HepG2 (cell line): ENCODE data around the gene PSMB3. TPM values are rescaled to one million over a fixed set of nuclear protein-coding genes. Genes with fewer than 3 reads are reported as not detected.

Experiments used
- GTF3A ChIP-seq: sonication (generic); formaldehyde crosslinking; conservative IDR thresholded peaks from 2 replicates; pipeline ENCODE4 v1.4.0; 2020; ENCODE audit warnings: mild to moderate bottlenecking, missing genetic modification reagents
- KAT7 ChIP-seq: IDR thresholded peaks from 2 replicates; pipeline ENCODE4 v1.6.1; 2018; ENCODE audit warnings: borderline replicate concordance, missing compliant biosample characterization
- KDM5B ChIP-seq: sonication (generic); formaldehyde crosslinking; IDR thresholded peaks from 2 replicates; pipeline ENCODE4 v1.4.0; 2020; ENCODE audit warnings: missing genetic modification reagents, mild to moderate bottlenecking, borderline replicate concordance
- MYC ChIP-seq: sonication (generic); formaldehyde crosslinking; IDR thresholded peaks from 2 replicates; pipeline ENCODE4 v1.9.0; 2021; ENCODE audit warnings: missing genetic modification reagents, borderline replicate concordance
- NFATC3 ChIP-seq: sonication (generic); formaldehyde crosslinking; IDR thresholded peaks from 2 replicates; pipeline ENCODE4 v1.5.1; 2020; ENCODE audit warnings: mild to moderate bottlenecking, missing genetic modification reagents
- PCBP2 ChIP-seq: fragments of 200-400 bp; formaldehyde crosslinking; optimal IDR thresholded peaks from 2 replicates; pipeline ENCODE3; 2018; ENCODE audit warnings: low read length, low read depth; ENCODE audit not compliant: poor library complexity, severe bottlenecking
- RCOR2 ChIP-seq: IDR thresholded peaks from 2 replicates; pipeline ENCODE4 v1.6.1; 2016; ENCODE audit warnings: missing biosample characterization, missing genetic modification reagents
- SP2 ChIP-seq: sonication (generic); formaldehyde crosslinking; IDR thresholded peaks from 2 replicates; pipeline ENCODE4 v1.5.1; 2020; ENCODE audit warnings: mild to moderate bottlenecking, missing genetic modification reagents
- STAT5B ChIP-seq: sonication (generic); formaldehyde crosslinking; IDR thresholded peaks from 2 replicates; pipeline ENCODE4 v1.4.0; 2020; ENCODE audit warnings: missing genetic modification reagents
- ZNF20 ChIP-seq: sonication (generic); formaldehyde crosslinking; IDR thresholded peaks from 2 replicates; pipeline ENCODE4 v1.4.0; 2020; ENCODE audit warnings: mild to moderate bottlenecking, moderate library complexity, missing genetic modification reagents
- ZNF607 ChIP-seq: sonication (generic); formaldehyde crosslinking; IDR thresholded peaks from 2 replicates; pipeline ENCODE4 v1.5.1; 2020; ENCODE audit warnings: missing genetic modification reagents, mild to moderate bottlenecking, borderline replicate concordance
- ZNF678 ChIP-seq: sonication (generic); formaldehyde crosslinking; IDR thresholded peaks from 2 replicates; pipeline ENCODE4 v1.4.0; 2020; ENCODE audit warnings: mild to moderate bottlenecking, missing genetic modification reagents
- ZNF781 ChIP-seq: sonication (generic); formaldehyde crosslinking; IDR thresholded peaks from 2 replicates; pipeline ENCODE4 v1.5.1; 2020; ENCODE audit warnings: borderline replicate concordance, mild to moderate bottlenecking, missing genetic modification reagents; ENCODE audit errors: not compliant biosample characterization
- polyA plus RNA-seq, 8 experiments: library from polyadenylated mRNA; depleted of rRNA in 3 of 8; stranded (reverse) in 7 of 8; unstranded in 1 of 8; fragments of >200 nt; fragmentation: Illumina TruSeq in 4 of 8; extraction: Trizol in 4 of 8; gene quantifications; 2 replicates each; pipeline versions ENCODE4 v1.2.1 to v1.2.3, GENCODE V29; 2011 to 2016; ENCODE audit warnings: low read depth in 4 of 8, missing spikeins in 1 of 8, mixed read lengths in 1 of 8; ENCODE audit not compliant: insufficient read depth in 1 of 8
- total RNA-seq, 5 experiments: library from RNA; depleted of rRNA; stranded (reverse); fragments of >200 nt; fragmentation: Illumina TruSeq; extraction: Trizol; gene quantifications; 2 replicates each; pipeline ENCODE4 v1.2.3, GENCODE V29; 2016; ENCODE audit warnings: low read depth in 1 of 5
- TF ChIP-seq, protein P1 (sequence below): sonication (generic); formaldehyde crosslinking; IDR thresholded peaks from 2 replicates; pipeline ENCODE4 v1.8.1; 2022; ENCODE audit warnings: low read depth, mild to moderate bottlenecking, missing genetic modification reagents
- TF ChIP-seq, protein P2 (sequence below): sonication (generic); formaldehyde crosslinking; IDR thresholded peaks from 2 replicates; pipeline ENCODE4 v1.4.0; 2020; ENCODE audit warnings: missing genetic modification reagents
- TF ChIP-seq, protein P3 (sequence below): sonication (generic); formaldehyde crosslinking; IDR thresholded peaks from 2 replicates; pipeline ENCODE4 v1.5.0; 2020; ENCODE audit warnings: missing genetic modification reagents

Gene PSMB3
- total and polyA plus RNA-seq, 2 of the 13 experiments (the other 11 are each of a cell fraction or from before 2014, with no cell fraction given): 366 to 517 TPM

GRCh38 chr17:38750312-38751121 is 2.0 kb upstream of the PSMB3 start (continued):
- TF ChIP-seq, protein P1, sequence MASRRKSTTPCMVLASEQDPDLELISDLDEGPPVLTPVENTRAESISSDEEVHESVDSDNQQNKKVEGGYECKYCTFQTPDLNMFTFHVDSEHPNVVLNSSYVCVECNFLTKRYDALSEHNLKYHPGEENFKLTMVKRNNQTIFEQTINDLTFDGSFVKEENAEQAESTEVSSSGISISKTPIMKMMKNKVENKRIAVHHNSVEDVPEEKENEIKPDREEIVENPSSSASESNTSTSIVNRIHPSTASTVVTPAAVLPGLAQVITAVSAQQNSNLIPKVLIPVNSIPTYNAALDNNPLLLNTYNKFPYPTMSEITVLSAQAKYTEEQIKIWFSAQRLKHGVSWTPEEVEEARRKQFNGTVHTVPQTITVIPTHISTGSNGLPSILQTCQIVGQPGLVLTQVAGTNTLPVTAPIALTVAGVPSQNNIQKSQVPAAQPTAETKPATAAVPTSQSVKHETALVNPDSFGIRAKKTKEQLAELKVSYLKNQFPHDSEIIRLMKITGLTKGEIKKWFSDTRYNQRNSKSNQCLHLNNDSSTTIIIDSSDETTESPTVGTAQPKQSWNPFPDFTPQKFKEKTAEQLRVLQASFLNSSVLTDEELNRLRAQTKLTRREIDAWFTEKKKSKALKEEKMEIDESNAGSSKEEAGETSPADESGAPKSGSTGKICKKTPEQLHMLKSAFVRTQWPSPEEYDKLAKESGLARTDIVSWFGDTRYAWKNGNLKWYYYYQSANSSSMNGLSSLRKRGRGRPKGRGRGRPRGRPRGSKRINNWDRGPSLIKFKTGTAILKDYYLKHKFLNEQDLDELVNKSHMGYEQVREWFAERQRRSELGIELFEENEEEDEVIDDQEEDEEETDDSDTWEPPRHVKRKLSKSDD (CRISPR knock-in tag): no peak
- TF ChIP-seq KAT7: no peak
- TF ChIP-seq RCOR2: no peak
- TF ChIP-seq, protein P2, sequence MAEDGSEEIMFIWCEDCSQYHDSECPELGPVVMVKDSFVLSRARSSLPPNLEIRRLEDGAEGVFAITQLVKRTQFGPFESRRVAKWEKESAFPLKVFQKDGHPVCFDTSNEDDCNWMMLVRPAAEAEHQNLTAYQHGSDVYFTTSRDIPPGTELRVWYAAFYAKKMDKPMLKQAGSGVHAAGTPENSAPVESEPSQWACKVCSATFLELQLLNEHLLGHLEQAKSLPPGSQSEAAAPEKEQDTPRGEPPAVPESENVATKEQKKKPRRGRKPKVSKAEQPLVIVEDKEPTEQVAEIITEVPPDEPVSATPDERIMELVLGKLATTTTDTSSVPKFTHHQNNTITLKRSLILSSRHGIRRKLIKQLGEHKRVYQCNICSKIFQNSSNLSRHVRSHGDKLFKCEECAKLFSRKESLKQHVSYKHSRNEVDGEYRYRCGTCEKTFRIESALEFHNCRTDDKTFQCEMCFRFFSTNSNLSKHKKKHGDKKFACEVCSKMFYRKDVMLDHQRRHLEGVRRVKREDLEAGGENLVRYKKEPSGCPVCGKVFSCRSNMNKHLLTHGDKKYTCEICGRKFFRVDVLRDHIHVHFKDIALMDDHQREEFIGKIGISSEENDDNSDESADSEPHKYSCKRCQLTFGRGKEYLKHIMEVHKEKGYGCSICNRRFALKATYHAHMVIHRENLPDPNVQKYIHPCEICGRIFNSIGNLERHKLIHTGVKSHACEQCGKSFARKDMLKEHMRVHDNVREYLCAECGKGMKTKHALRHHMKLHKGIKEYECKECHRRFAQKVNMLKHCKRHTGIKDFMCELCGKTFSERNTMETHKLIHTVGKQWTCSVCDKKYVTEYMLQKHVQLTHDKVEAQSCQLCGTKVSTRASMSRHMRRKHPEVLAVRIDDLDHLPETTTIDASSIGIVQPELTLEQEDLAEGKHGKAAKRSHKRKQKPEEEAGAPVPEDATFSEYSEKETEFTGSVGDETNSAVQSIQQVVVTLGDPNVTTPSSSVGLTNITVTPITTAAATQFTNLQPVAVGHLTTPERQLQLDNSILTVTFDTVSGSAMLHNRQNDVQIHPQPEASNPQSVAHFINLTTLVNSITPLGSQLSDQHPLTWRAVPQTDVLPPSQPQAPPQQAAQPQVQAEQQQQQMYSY (CRISPR knock-in tag): no peak
- TF ChIP-seq ZNF607 (CRISPR knock-in tag): 0 out of 2 replicates have a peak, but pooled peaks have one; percentile 32
- no peak for TF ChIP-seq STAT5B
- 0 out of 2 replicates have a peak, but pooled peaks have one; percentile 31 for TF ChIP-seq SP2 (CRISPR knock-in tag)
- no peak for TF ChIP-seq NFATC3 (CRISPR knock-in tag)
- no peak for TF ChIP-seq KDM5B (CRISPR knock-in tag)
- no peak for TF ChIP-seq GTF3A (CRISPR knock-in tag)
- TF ChIP-seq, protein P3, sequence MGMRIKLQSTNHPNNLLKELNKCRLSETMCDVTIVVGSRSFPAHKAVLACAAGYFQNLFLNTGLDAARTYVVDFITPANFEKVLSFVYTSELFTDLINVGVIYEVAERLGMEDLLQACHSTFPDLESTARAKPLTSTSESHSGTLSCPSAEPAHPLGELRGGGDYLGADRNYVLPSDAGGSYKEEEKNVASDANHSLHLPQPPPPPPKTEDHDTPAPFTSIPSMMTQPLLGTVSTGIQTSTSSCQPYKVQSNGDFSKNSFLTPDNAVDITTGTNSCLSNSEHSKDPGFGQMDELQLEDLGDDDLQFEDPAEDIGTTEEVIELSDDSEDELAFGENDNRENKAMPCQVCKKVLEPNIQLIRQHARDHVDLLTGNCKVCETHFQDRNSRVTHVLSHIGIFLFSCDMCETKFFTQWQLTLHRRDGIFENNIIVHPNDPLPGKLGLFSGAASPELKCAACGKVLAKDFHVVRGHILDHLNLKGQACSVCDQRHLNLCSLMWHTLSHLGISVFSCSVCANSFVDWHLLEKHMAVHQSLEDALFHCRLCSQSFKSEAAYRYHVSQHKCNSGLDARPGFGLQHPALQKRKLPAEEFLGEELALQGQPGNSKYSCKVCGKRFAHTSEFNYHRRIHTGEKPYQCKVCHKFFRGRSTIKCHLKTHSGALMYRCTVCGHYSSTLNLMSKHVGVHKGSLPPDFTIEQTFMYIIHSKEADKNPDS (CRISPR knock-in tag): no peak
- peak; percentile 56; the same call in 1 of the 2 replicates for TF ChIP-seq ZNF20
- TF ChIP-seq ZNF678: no peak
- TF ChIP-seq ZNF781 (CRISPR knock-in tag): peak; percentile 44
- TF ChIP-seq MYC (CRISPR knock-in tag): no peak
- TF ChIP-seq PCBP2: no peak
